ENCODE measurements around the gene GALNT10. TPM values are rescaled to one million over a fixed set of nuclear protein-coding genes. Genes with fewer than 3 reads are reported as not detected.

The GALNT10 gene
- total and polyA plus RNA-seq, 2 experiments from 2014 or later = 43.0 to 45.9 TPM

GRCh38 chr5:154209591-154210081 is 19.1 kb downstream of the GALNT10 start:
- no peak overlapping the region for H3K4me2 ChIP-seq
- H3K27me3 ChIP-seq = no peaks in the 10 kb centered on the region
- peaks cover 2% of the 10 kb centered on the region for H3K79me2 ChIP-seq
- no peak overlapping the region for H3K4me3 ChIP-seq
- no peaks in the 10 kb centered on the region for H3K9me2 ChIP-seq (replicated peaks; ENCODE audit: insufficient read depth)
- H3K4me1 ChIP-seq (ENCODE audit: insufficient read depth) = no peaks in the 10 kb centered on the region
- no peaks in the 10 kb centered on the region for H4K20me1 ChIP-seq (ENCODE audit: insufficient read depth, poor library complexity, severe bottlenecking)
- WGBS (ENCODE audit: low lambda C conversion rate, missing lambda C conversion rate) = 54% methylated on average over 2 of the region's 2 CpGs
- no peak overlapping the region for H2AFZ ChIP-seq
- no peak overlapping the region for H3K27ac ChIP-seq
- no peaks in the 10 kb centered on the region for H3K9me3 ChIP-seq (ENCODE audit: low read depth)
- no peak for DNase-seq (ENCODE audit: low spot score)
- TF ChIP-seq EZH2 (IDR thresholded peaks at IDR 0.05; ENCODE audit: borderline replicate concordance) (no peak), EZH2phosphoT487 (IDR thresholded peaks at IDR 0.05; ENCODE audit: low read depth, severe bottlenecking, unreplicated experiment) (no peak)
- TF ChIP-seq, protein P1, sequence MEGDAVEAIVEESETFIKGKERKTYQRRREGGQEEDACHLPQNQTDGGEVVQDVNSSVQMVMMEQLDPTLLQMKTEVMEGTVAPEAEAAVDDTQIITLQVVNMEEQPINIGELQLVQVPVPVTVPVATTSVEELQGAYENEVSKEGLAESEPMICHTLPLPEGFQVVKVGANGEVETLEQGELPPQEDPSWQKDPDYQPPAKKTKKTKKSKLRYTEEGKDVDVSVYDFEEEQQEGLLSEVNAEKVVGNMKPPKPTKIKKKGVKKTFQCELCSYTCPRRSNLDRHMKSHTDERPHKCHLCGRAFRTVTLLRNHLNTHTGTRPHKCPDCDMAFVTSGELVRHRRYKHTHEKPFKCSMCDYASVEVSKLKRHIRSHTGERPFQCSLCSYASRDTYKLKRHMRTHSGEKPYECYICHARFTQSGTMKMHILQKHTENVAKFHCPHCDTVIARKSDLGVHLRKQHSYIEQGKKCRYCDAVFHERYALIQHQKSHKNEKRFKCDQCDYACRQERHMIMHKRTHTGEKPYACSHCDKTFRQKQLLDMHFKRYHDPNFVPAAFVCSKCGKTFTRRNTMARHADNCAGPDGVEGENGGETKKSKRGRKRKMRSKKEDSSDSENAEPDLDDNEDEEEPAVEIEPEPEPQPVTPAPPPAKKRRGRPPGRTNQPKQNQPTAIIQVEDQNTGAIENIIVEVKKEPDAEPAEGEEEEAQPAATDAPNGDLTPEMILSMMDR (IDR thresholded peaks at IDR 0.05; ENCODE audit: poor library complexity) = no peak
- H3K36me3 ChIP-seq (replicated peaks; ENCODE audit: insufficient read depth, low read depth) = no peaks in the 10 kb centered on the region

DNA sequence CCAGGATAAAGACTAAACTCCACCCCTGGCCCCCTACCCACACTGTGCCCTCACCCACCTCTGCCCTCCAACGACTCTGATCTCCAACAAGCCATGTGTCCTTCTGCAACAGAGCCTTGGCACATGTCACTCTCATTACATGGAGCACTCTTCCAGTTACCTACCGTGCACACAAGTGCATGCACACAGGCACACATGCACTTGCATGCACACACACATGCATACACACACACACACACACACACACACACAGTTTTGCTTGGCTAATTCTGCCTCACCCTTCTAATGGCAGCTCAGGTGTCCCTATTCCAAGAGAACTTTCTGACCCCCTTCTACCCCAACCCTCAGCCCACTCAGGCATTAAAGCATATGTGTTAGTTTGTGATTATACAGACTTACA is 19.6 kb downstream of the GALNT10 start:
- H2AFZ ChIP-seq = no peak overlapping the region
- H3K36me3 ChIP-seq (replicated peaks; ENCODE audit: insufficient read depth, low read depth) = no peaks in the 10 kb centered on the region
- no peaks in the 10 kb centered on the region for H3K27me3 ChIP-seq
- DNase-seq (ENCODE audit: low spot score) = no peak
- no peak overlapping the region for H3K27ac ChIP-seq
- TF ChIP-seq, protein P1 (IDR thresholded peaks at IDR 0.05; ENCODE audit: poor library complexity) = no peak
- no peak for TF ChIP-seq EZH2phosphoT487 (IDR thresholded peaks at IDR 0.05; ENCODE audit: low read depth, severe bottlenecking, unreplicated experiment)
- TF ChIP-seq EZH2 (IDR thresholded peaks at IDR 0.05; ENCODE audit: borderline replicate concordance) = no peak
- H3K4me3 ChIP-seq = no peak overlapping the region
- no peaks in the 10 kb centered on the region for H4K20me1 ChIP-seq (ENCODE audit: insufficient read depth, poor library complexity, severe bottlenecking)
- H3K79me2 ChIP-seq = peaks cover 2% of the 10 kb centered on the region
- H3K9me2 ChIP-seq (replicated peaks; ENCODE audit: insufficient read depth) = no peaks in the 10 kb centered on the region
- H3K4me1 ChIP-seq (ENCODE audit: insufficient read depth) = no peaks in the 10 kb centered on the region
- 88% methylated on average over 2 of the region's 2 CpGs for WGBS (ENCODE audit: low lambda C conversion rate, missing lambda C conversion rate)
- H3K9me3 ChIP-seq (ENCODE audit: low read depth) = no peaks in the 10 kb centered on the region
- no peak overlapping the region for H3K4me2 ChIP-seq

DNA sequence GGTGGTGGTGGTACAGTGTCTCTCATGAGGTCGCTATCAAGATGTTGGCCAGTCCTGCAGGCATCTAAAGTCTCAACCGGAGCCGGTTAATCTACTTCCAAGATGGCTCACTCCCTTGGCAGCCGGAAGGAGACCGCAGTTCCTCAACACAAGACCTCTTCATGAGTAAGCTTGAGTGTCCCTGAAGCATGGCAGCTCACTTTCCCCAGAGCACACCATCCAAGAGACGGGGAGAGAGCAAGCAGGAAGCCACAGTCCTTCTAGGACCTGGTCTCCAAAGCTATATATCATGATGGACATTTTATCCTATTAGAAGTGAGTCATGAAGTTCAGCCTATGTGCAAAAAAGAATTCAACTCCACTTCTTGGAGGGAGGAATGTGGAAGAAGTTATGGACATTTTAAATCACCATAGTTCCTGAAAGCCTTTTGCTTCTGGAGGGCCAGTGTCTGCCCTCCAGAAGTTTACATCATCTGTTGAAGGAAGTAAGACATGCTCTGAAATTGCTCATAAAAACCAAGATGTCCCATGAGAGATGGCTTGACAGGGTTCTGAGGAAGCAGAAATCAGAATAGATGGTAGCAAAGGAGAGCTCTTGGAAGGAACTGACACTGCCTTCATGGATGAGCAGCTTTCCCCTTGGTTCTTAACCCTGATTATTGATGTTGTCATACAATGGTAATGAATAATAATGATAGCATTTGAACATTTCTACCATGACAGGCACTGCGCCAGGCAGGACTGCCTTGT is 21.3 kb downstream of the GALNT10 start:
- H3K9me2 ChIP-seq (replicated peaks; ENCODE audit: insufficient read depth) = no peaks in the 10 kb centered on the region
- TF ChIP-seq EZH2 (IDR thresholded peaks at IDR 0.05; ENCODE audit: borderline replicate concordance) (no peak), EZH2phosphoT487 (IDR thresholded peaks at IDR 0.05; ENCODE audit: low read depth, severe bottlenecking, unreplicated experiment) (no peak)
- TF ChIP-seq, protein P1 (IDR thresholded peaks at IDR 0.05; ENCODE audit: poor library complexity) = no peak
- H3K4me2 ChIP-seq = no peak overlapping the region
- H3K79me2 ChIP-seq = no peaks in the 10 kb centered on the region
- no peaks in the 10 kb centered on the region for H3K9me3 ChIP-seq (ENCODE audit: low read depth)
- H3K4me1 ChIP-seq (ENCODE audit: insufficient read depth) = no peaks in the 10 kb centered on the region
- DNase-seq (ENCODE audit: low spot score) = no peak
- H3K27ac ChIP-seq = no peak overlapping the region
- 90% methylated on average over 7 of the region's 7 CpGs for WGBS (ENCODE audit: low lambda C conversion rate, missing lambda C conversion rate)
- H3K36me3 ChIP-seq (replicated peaks; ENCODE audit: insufficient read depth, low read depth) = no peaks in the 10 kb centered on the region
- H4K20me1 ChIP-seq (ENCODE audit: insufficient read depth, poor library complexity, severe bottlenecking) = no peaks in the 10 kb centered on the region
- H3K4me3 ChIP-seq = no peak overlapping the region
- H3K27me3 ChIP-seq = no peaks in the 10 kb centered on the region
- H2AFZ ChIP-seq = no peak overlapping the region
